DMS79 (cell line): ENCODE results near the gene COL4A2.

Source experiments
- DNase-seq: peaks from one replicate; lab custom pipeline; 2025; lab: John Stamatoyannopoulos, UW

The COL4A2 gene

GRCh38 chr13:110306960-110307766, at the start of gene COL4A2, which contains the start of gene COL4A1:
TSS of gene COL4A2 (plus strand) at chr13:110307284. CDS start at chr13:110307904, 620 bp downstream.
TSS of gene COL4A1 (minus strand) at chr13:110307157. CDS start at chr13:110307027, 130 bp downstream.
- DNase-seq: peak; percentile 66

GRCh38 chr13:110257408-110257807, 49.7 kb upstream of the COL4A2 start:
- DNase-seq: no peak

GRCh38 chr13:110258876-110259631, 48.0 kb upstream of the COL4A2 start:
- no peak for DNase-seq

GRCh38 chr13:110259651-110260050, 47.4 kb upstream of the COL4A2 start:
- no peak for DNase-seq

GRCh38 chr13:110261166-110262081, 45.7 kb upstream of the COL4A2 start:
- no peak for DNase-seq

- DNase-seq: no peak
Measured at GRCh38 chr13:110262082-110262436, 45.0 kb upstream of the COL4A2 start.

- DNase-seq: no peak
Measured at GRCh38 chr13:110262508-110263291, 44.4 kb upstream of the COL4A2 start.

- DNase-seq: no peak
Measured at GRCh38 chr13:110263404-110263803, 43.7 kb upstream of the COL4A2 start.

- no peak for DNase-seq
Measured at GRCh38 chr13:110263888-110264287, 43.2 kb upstream of the COL4A2 start.

- DNase-seq: no peak
Measured at GRCh38 chr13:110264685-110265275, 42.3 kb upstream of the COL4A2 start.

- DNase-seq: no peak
Measured at GRCh38 chr13:110265341-110265681, 41.8 kb upstream of the COL4A2 start.

GRCh38 chr13:110265682-110266430, 41.2 kb upstream of the COL4A2 start:
- DNase-seq: no peak

- DNase-seq: no peak
Measured at GRCh38 chr13:110266431-110266809, 40.7 kb upstream of the COL4A2 start.

- no peak for DNase-seq
Measured at GRCh38 chr13:110266983-110267382, 40.1 kb upstream of the COL4A2 start.

- no peak for DNase-seq
Measured at GRCh38 chr13:110268061-110268460, 39.0 kb upstream of the COL4A2 start.

- no peak for DNase-seq
Measured at GRCh38 chr13:110268576-110269185, 38.4 kb upstream of the COL4A2 start.

- peak; percentile 67 for DNase-seq
Measured at GRCh38 chr13:110269509-110270185, 37.4 kb upstream of the COL4A2 start.

- no peak for DNase-seq
Measured at GRCh38 chr13:110270507-110270906, 36.6 kb upstream of the COL4A2 start.

- DNase-seq: no peak
Measured at GRCh38 chr13:110271313-110271712, 35.8 kb upstream of the COL4A2 start.
